Kidney (tissue), 14 donors: ENCODE data around the gene AFDN. TPM values are rescaled to one million over a fixed set of nuclear protein-coding genes. Genes with fewer than 3 reads are reported as not detected.
A peak's percentile ranks its signal among the peaks of the same experiment; 100 is the strongest.

Experiments
- DNase-seq, 5 donors: peaks; one replicate each; pipeline ENCODE4 v3.0.0-alpha.2; 2013 to 2020
- FAIRE-seq: peaks from 2 replicates; lab custom pipeline; 2012; peaks lifted over from hg19 to GRCh38; lab: Jason Lieb, UNC
- H3K27ac ChIP-seq, 2 donors: one replicate each; pipeline ENCODE4 v1.7.0; 2013; ENCODE audit warnings: low read depth in 2 of 2, low read length in 2 of 2, inconsistent platforms in 1 of 2
- H3K27me3 ChIP-seq: one replicate; pipeline ENCODE4 v1.7.1; 2013; ENCODE audit warnings: low read length, inconsistent platforms; ENCODE audit not compliant: control insufficient read depth, insufficient read depth
- H3K36me3 ChIP-seq, 3 donors: one replicate each; pipeline versions ENCODE4 v1.7.0 to v1.7.1; 2013; ENCODE audit warnings: low read length in 3 of 3, control low read depth in 1 of 3, inconsistent platforms in 1 of 3; ENCODE audit not compliant: insufficient read depth in 3 of 3, control insufficient read depth in 2 of 3
- H3K4me1 ChIP-seq, 3 donors: one replicate each; pipeline versions ENCODE4 v1.7.0 to v1.7.1; 2013; ENCODE audit warnings: low read length in 3 of 3, inconsistent platforms in 1 of 3, low read depth in 1 of 3; ENCODE audit not compliant: control insufficient read depth in 2 of 3, insufficient read depth in 2 of 3
- H3K4me3 ChIP-seq, 3 donors: one replicate each; pipeline versions ENCODE4 v1.7.0 to v1.8.1; 2013; ENCODE audit warnings: low read length in 3 of 3, control low read depth in 1 of 3, inconsistent platforms in 1 of 3
- H3K9ac ChIP-seq, 3 donors: one replicate each; pipeline versions ENCODE4 v1.7.0 to v1.7.1; 2013; ENCODE audit warnings: low read length in 3 of 3, control low read depth in 1 of 3, inconsistent platforms in 1 of 3
- H3K9me3 ChIP-seq, 3 donors: one replicate each; pipeline versions ENCODE4 v1.7.0 to v1.7.1; 2013; ENCODE audit warnings: low read length in 3 of 3, control low read depth in 1 of 3, inconsistent platforms in 1 of 3; ENCODE audit not compliant: control insufficient read depth in 2 of 3, insufficient read depth in 1 of 3
- CTCF ChIP-seq: IDR thresholded peaks from 3 replicates; pipeline ENCODE4 v1.5.1; 2012; ENCODE audit warnings: mild to moderate bottlenecking, moderate library complexity, borderline replicate concordance; ENCODE audit not compliant: insufficient read depth; ENCODE audit errors: extremely low read depth
- intact Hi-C: fragments of 100-400 bp; cut with DNase I; formaldehyde crosslinking; loops from one replicate; pipeline ENCODE4 v1.11.1; 2022
- polyA plus RNA-seq: library from polyadenylated mRNA; stranded (reverse); fragments of 350-450 nt; fragmentation: Illumina TruSeq; extraction: RNeasy Lipid Tissue Mini Kit (QIAGEN cat#74804); gene quantifications from one replicate; pipeline ENCODE4 v1.2.3, GENCODE V29; 2014; ENCODE audit warnings: low read depth, low replicate concordance; ENCODE audit not compliant: insufficient read depth
- total RNA-seq: library from RNA; stranded (reverse); fragmentation: NEBNext Ultra II Directional; extraction: Animal tissue kit (Norgen Biotek cat#: 25700); gene quantifications from one replicate; pipeline ENCODE4 v1.2.1, GENCODE V29; 2021
- donor health status: control.
- donor health status: control.
- donor health status: control.
- donor health status: control.
- donor health status: control.
- donor health status: DM: yes; HTN: yes; CAD: no.
- donor health status: Normal renal cell carcinoma (clear cell type).

Gene AFDN
- total and polyA plus RNA-seq, 2 donors from 2014 or later: 21.5 to 175 TPM

- no peak for TF ChIP-seq CTCF
- no peak overlapping the region for H3K27ac ChIP-seq
- intact Hi-C loops: no loop called here
- FAIRE-seq (no peak), DNase-seq (no peak)
- no peaks in the 10 kb centered on the region for H3K9me3 ChIP-seq
- H3K9ac ChIP-seq: no peak overlapping the region
- H3K36me3 ChIP-seq: peaks cover 3 to 16% (median 12%) of the 10 kb centered on the region in 3 donors
- H3K4me3 ChIP-seq: no peak overlapping the region
- H3K4me1 ChIP-seq: peaks cover 0 to 14% (median 4%) of the 10 kb centered on the region in 3 donors
- H3K27me3 ChIP-seq: no peaks in the 10 kb centered on the region
Observed at GRCh38 chr6:167927246-167927645, 100.5 kb downstream of the AFDN start.

GRCh38 chr6:167928111-167928510 is 101.4 kb downstream of the AFDN start:
- Histone ChIP-seq H3K27ac (peak overlapping the region in 1 of 2 donors; percentile 8), H3K4me1 (peaks cover 2 to 14% (median 4%) of the 10 kb centered on the region in 3 donors), H3K9ac (no peak overlapping the region), H3K9me3 (no peaks in the 10 kb centered on the region), H3K27me3 (no peaks in the 10 kb centered on the region), H3K36me3 (peaks cover 0 to 13% (median 12%) of the 10 kb centered on the region in 3 donors), H3K4me3 (no peak overlapping the region)
- DNase-seq: no peak
- no peak for TF ChIP-seq CTCF
- intact Hi-C loops: no loop called here
- FAIRE-seq: no peak

GRCh38 chr6:167930295-167930694 is 103.6 kb downstream of the AFDN start:
- Histone ChIP-seq H3K4me1 (peaks cover 5 to 20% (median 9%) of the 10 kb centered on the region in 3 donors), H3K9me3 (no peaks in the 10 kb centered on the region), H3K27me3 (no peaks in the 10 kb centered on the region), H3K36me3 (peaks cover 0 to 8% (median 3%) of the 10 kb centered on the region in 3 donors), H3K27ac (peak overlapping the region in 1 of 2 donors; percentile 16), H3K9ac (no peak overlapping the region), H3K4me3 (no peak overlapping the region)
- FAIRE-seq (no peak), DNase-seq (no peak)
- TF ChIP-seq CTCF: no peak
- intact Hi-C loops: no loop called here
